ENCODE data around the gene PCDHB1.
"Not testable (repeated sequence)": the region's sequence is repeated elsewhere in the genome, so short reads cannot be mapped to it uniquely, and the experiment has no call there.

Gene PCDHB1

GRCh38 chr5:141084487-141084989 is 33.4 kb downstream of the PCDHB1 start:
- no peak for DNase-seq (ENCODE audit: low spot score)

- peak; percentile 64 for DNase-seq (ENCODE audit: low spot score)
Measured at GRCh38 chr5:141094481-141095262, 43.5 kb downstream of the PCDHB1 start, which contains the start of gene PCDHB2. Gene PCDHB2 (plus strand): TSS chr5:141094615. CDS start chr5:141094791, 176 bp downstream.

GRCh38 chr5:141095263-141095641 is 44.1 kb downstream of the PCDHB1 start:
- no peak for DNase-seq (ENCODE audit: low spot score)

GRCh38 chr5:141096181-141096580 is 45.0 kb downstream of the PCDHB1 start:
- DNase-seq (ENCODE audit: low spot score), result not testable (repeated sequence)

- not testable (repeated sequence) for DNase-seq (ENCODE audit: low spot score)
Measured at GRCh38 chr5:141096586-141096985, 45.4 kb downstream of the PCDHB1 start.

- DNase-seq (ENCODE audit: low spot score), result peak; percentile 72
Measured at GRCh38 chr5:141100243-141100805, 49.1 kb downstream of the PCDHB1 start, which contains the start of gene PCDHB3. Gene PCDHB3 (plus strand): TSS chr5:141100473. CDS start chr5:141100650, 177 bp downstream.

GRCh38 chr5:141101059-141101458 is 49.9 kb downstream of the PCDHB1 start:
- peak; percentile 47 for DNase-seq (ENCODE audit: low spot score)

GRCh38 chr5:141102070-141102469 is 50.9 kb downstream of the PCDHB1 start:
- DNase-seq (ENCODE audit: low spot score), result not testable (repeated sequence)

GRCh38 chr5:141102471-141102870 is 51.3 kb downstream of the PCDHB1 start:
- DNase-seq (ENCODE audit: low spot score), result not testable (repeated sequence)

- no peak for DNase-seq (ENCODE audit: low spot score)
Measured at GRCh38 chr5:141105350-141105749, 54.2 kb downstream of the PCDHB1 start.

Measured in D341Med (cell line).